OCI-LY1 (cell line): Measurements from ENCODE around the gene CPT1B.

Experiments used
- CTCF ChIP-seq: fragments of 200-600 bp; sonication (generic), shearing (Covaris generic); IDR thresholded peaks from 2 replicates; pipeline ENCODE4 v1.5.1; 2017; ENCODE audit warnings: mild to moderate bottlenecking, antibody characterized with exemption, low read length, moderate library complexity, mixed read lengths
- EZH2 ChIP-seq: fragments of 200-600 bp; sonication (generic), shearing (Covaris generic); IDR thresholded peaks from 2 replicates; pipeline ENCODE4 v1.8.0; 2017; ENCODE audit warnings: borderline replicate concordance, mixed run types, mild to moderate bottlenecking, antibody characterized with exemption, low read length, moderate library complexity, mixed read lengths

GRCh38 chr22:50561401-50562358 is 16.5 kb downstream of the CPT1B start:
- no peak for TF ChIP-seq CTCF
- no peak for TF ChIP-seq EZH2
